GM12878 (cell line): ENCODE results near the gene KIFC3.

Source experiments
- GABPA ChIP-seq: IDR thresholded peaks from 2 replicates; pipeline ENCODE4 v1.6.1; 2014; ENCODE audit warnings: antibody characterized with exemption, low read depth, mild to moderate bottlenecking, inconsistent platforms
- REST ChIP-seq: IDR thresholded peaks from 2 replicates; pipeline ENCODE4 v1.6.1; 2012; ENCODE audit warnings: mild to moderate bottlenecking, low read depth, low read length
- ZBTB11 ChIP-seq: fragments of 450-650 bp; formaldehyde crosslinking; IDR thresholded peaks from 2 replicates; pipeline ENCODE4 v1.5.0; 2022; ENCODE audit warnings: mild to moderate bottlenecking, missing genetic modification characterization

- TF ChIP-seq REST, result no peak
- no peak for TF ChIP-seq ZBTB11 (CRISPR knock-in tag)
- TF ChIP-seq GABPA, result no peak
Measured at GRCh38 chr16:57805176-57805575, 2.9 kb upstream of the KIFC3 start.
